Fibroblast of lung (primary cell): ENCODE measurements around the gene IRF7.

Experiments
- CTCF ChIP-seq, 2 donors: IDR thresholded peaks in 1 of 2; conservative IDR thresholded peaks in 1 of 2; 1 replicate in 1 of 2; 2 replicates in 1 of 2; pipeline ENCODE4 v1.5.1; 2011 to 2012; ENCODE audit warnings: low read length in 2 of 2, control low read depth in 1 of 2, inconsistent platforms in 1 of 2, low read depth in 1 of 2, mild to moderate bottlenecking in 1 of 2
- EZH2 ChIP-seq: IDR thresholded peaks from 2 replicates; pipeline ENCODE4 v1.5.1; 2012; ENCODE audit warnings: low read length, control low read depth, mild to moderate bottlenecking; ENCODE audit errors: missing control alignments

GRCh38 chr11:571802-572185 is 44.0 kb downstream of the IRF7 start:
- TF ChIP-seq CTCF (conservative IDR thresholded peaks at IDR 0.05 in 1 of 2, IDR thresholded peaks at IDR 0.05 in 1 of 2; ENCODE audit: low read depth in 1 of 2, low read length in 2 of 2), result no peak
- no peak for TF ChIP-seq EZH2
